Measurements from ENCODE around the gene HSD17B3.

GRCh38 chr9:96192710-96193109, 109.3 kb downstream of the HSD17B3 start:
- no peak for TF ChIP-seq CTCF (IDR thresholded peaks at IDR 0.05)
- TF ChIP-seq EZH2 (IDR thresholded peaks at IDR 0.05; ENCODE audit: borderline replicate concordance, insufficient read depth, low read depth, low read length, poor library complexity, severe bottlenecking) = no peak

Measured in B cell (primary cell).